Naive B cell (primary cell): ENCODE results near the gene IL17RE. TPM values are rescaled to one million over a fixed set of nuclear protein-coding genes. Genes with fewer than 3 reads are reported as not detected.
"Not testable (repeated sequence)": the region's sequence is repeated elsewhere in the genome, so short reads cannot be mapped to it uniquely, and the experiment has no call there.

ENCODE experiments used
- ATAC-seq, 2 donors: fragments of 150-1000 bp; cut with Tn5 transposase; 2 replicates each; pipeline ENCODE4 v1.10.0; 2021; ENCODE audit warnings: low read depth in 2 of 2, mild to moderate bottlenecking in 2 of 2, moderate library complexity in 2 of 2
- DNase-seq: peaks from one replicate; pipeline ENCODE4 v3.0.0; 2022
- H3K27ac Mint-ChIP-seq, 6 donors: one replicate each; pipeline ENCODE4 v1.8.0; 2020 to 2022; ENCODE audit warnings: mild to moderate bottlenecking in 6 of 6, mixed read lengths in 6 of 6, moderate library complexity in 5 of 6, inconsistent platforms in 2 of 6
- H3K27me3 Mint-ChIP-seq, 3 donors: one replicate each; pipeline ENCODE4 v1.8.0; 2021 to 2022; ENCODE audit warnings: mixed read lengths in 3 of 3, mild to moderate bottlenecking in 1 of 3
- H3K36me3 Mint-ChIP-seq, 2 donors: one replicate each; pipeline ENCODE4 v1.8.0; 2020 to 2022; ENCODE audit warnings: mixed read lengths in 2 of 2, inconsistent platforms in 1 of 2, mild to moderate bottlenecking in 1 of 2
- H3K4me1 Mint-ChIP-seq, 3 donors: one replicate each; pipeline ENCODE4 v1.8.0; 2020 to 2022; ENCODE audit warnings: mixed read lengths in 3 of 3, inconsistent platforms in 1 of 3, mild to moderate bottlenecking in 1 of 3, moderate library complexity in 1 of 3
- H3K4me3 Mint-ChIP-seq, 8 donors: one replicate each; pipeline ENCODE4 v1.8.0; 2020 to 2022; ENCODE audit warnings: mild to moderate bottlenecking in 8 of 8, mixed read lengths in 8 of 8, moderate library complexity in 8 of 8, inconsistent platforms in 2 of 8
- H3K9me3 Mint-ChIP-seq, 7 donors: one replicate each; pipeline ENCODE4 v1.8.0; 2020 to 2022; ENCODE audit warnings: mixed read lengths in 7 of 7, mild to moderate bottlenecking in 5 of 7, inconsistent platforms in 2 of 7, moderate library complexity in 1 of 7
- polyA plus RNA-seq, 6 donors: library from polyadenylated mRNA; unstranded; fragments of 300-500 nt; fragmentation: Illumina TruSeq; gene quantifications; one replicate each; pipeline ENCODE4 v1.2.3, GENCODE V29; 2021; ENCODE audit warnings: low read depth in 6 of 6

Gene IL17RE
- polyA plus RNA-seq, 6 donors from 2014 or later = not detected

GRCh38 chr3:9934993-9935392 is 32.3 kb downstream of the IL17RE start:
- H3K4me3 Mint-ChIP-seq = peak overlapping the region; percentile 94 to 100 (median 99)
- H3K27ac Mint-ChIP-seq = peak overlapping the region in 5 of 6 donors; percentile 62 to 100 (median 67)
- ATAC-seq = no peak
- peaks cover 30 to 57% (median 41%) of the 10 kb centered on the region in 3 donors for H3K4me1 Mint-ChIP-seq
- DNase-seq = no peak
- peaks cover 4 to 9% of the 10 kb centered on the region in 2 donors for H3K36me3 Mint-ChIP-seq
- no peaks in the 10 kb centered on the region for H3K9me3 Mint-ChIP-seq
- no peaks in the 10 kb centered on the region for H3K27me3 Mint-ChIP-seq

GRCh38 chr3:9935966-9936510 is 33.4 kb downstream of the IL17RE start:
- ATAC-seq (no peak), DNase-seq (no peak)
- no peaks in the 10 kb centered on the region for H3K27me3 Mint-ChIP-seq
- peak overlapping the region in 1 of 8 donors; percentile 96 for H3K4me3 Mint-ChIP-seq
- peaks cover 4 to 9% of the 10 kb centered on the region in 2 donors for H3K36me3 Mint-ChIP-seq
- H3K4me1 Mint-ChIP-seq = peaks cover 30 to 50% (median 37%) of the 10 kb centered on the region in 3 donors
- no peaks in the 10 kb centered on the region for H3K9me3 Mint-ChIP-seq
- H3K27ac Mint-ChIP-seq = no peak overlapping the region

- no peaks in the 10 kb centered on the region for H3K9me3 Mint-ChIP-seq
- H3K36me3 Mint-ChIP-seq = peaks cover 4 to 9% of the 10 kb centered on the region in 2 donors
- DNase-seq (no peak), ATAC-seq (no peak)
- H3K4me1 Mint-ChIP-seq = peaks cover 25 to 40% (median 27%) of the 10 kb centered on the region in 3 donors
- H3K27me3 Mint-ChIP-seq = no peaks in the 10 kb centered on the region
- H3K27ac Mint-ChIP-seq = peak overlapping the region in 1 of 6 donors; percentile 28
- H3K4me3 Mint-ChIP-seq = no peak overlapping the region
Measured at GRCh38 chr3:9937486-9938238, 35.0 kb downstream of the IL17RE start.

GRCh38 chr3:9938966-9939365 is 36.3 kb downstream of the IL17RE start:
- no peaks in the 10 kb centered on the region for H3K27me3 Mint-ChIP-seq
- H3K36me3 Mint-ChIP-seq = peaks cover 4 to 9% of the 10 kb centered on the region in 2 donors
- no peak for DNase-seq
- ATAC-seq = no peak
- H3K27ac Mint-ChIP-seq = no peak overlapping the region
- H3K4me3 Mint-ChIP-seq = no peak overlapping the region
- no peaks in the 10 kb centered on the region for H3K9me3 Mint-ChIP-seq
- peaks cover 18 to 30% (median 22%) of the 10 kb centered on the region in 3 donors for H3K4me1 Mint-ChIP-seq

GRCh38 chr3:9939906-9940305 is 37.3 kb downstream of the IL17RE start:
- DNase-seq, H3K27ac Mint-ChIP-seq, H3K36me3 Mint-ChIP-seq, ATAC-seq, H3K27me3 Mint-ChIP-seq, H3K9me3 Mint-ChIP-seq, H3K4me3 Mint-ChIP-seq: not testable (repeated sequence)
- H3K4me1 Mint-ChIP-seq = peaks cover 10 to 20% (median 12%) of the 10 kb centered on the region in 3 donors

GRCh38 chr3:9940746-9941145 is 38.1 kb downstream of the IL17RE start:
- H3K27me3 Mint-ChIP-seq = no peaks in the 10 kb centered on the region
- H3K4me3 Mint-ChIP-seq = no peak overlapping the region
- DNase-seq (no peak), ATAC-seq (no peak)
- H3K36me3 Mint-ChIP-seq = peaks cover 0 to 4% of the 10 kb centered on the region in 2 donors
- H3K4me1 Mint-ChIP-seq = peaks cover 1 to 12% (median 8%) of the 10 kb centered on the region in 3 donors
- peak overlapping the region in 1 of 6 donors; percentile 65 for H3K27ac Mint-ChIP-seq
- no peaks in the 10 kb centered on the region for H3K9me3 Mint-ChIP-seq

GRCh38 chr3:9942164-9942563 is 39.5 kb downstream of the IL17RE start:
- H3K36me3 Mint-ChIP-seq = no peaks in the 10 kb centered on the region
- no peak overlapping the region for H3K4me3 Mint-ChIP-seq

GRCh38 chr3:9942934-9943690 is 40.5 kb downstream of the IL17RE start:
- Mint-ChIP-seq H3K9me3 (no peaks in the 10 kb centered on the region), H3K36me3 (no peaks in the 10 kb centered on the region), H3K27me3 (no peaks in the 10 kb centered on the region), H3K27ac (no peak overlapping the region), H3K4me1 (peaks cover 0 to 6% (median 5%) of the 10 kb centered on the region in 3 donors), H3K4me3 (no peak overlapping the region)
- ATAC-seq (no peak), DNase-seq (no peak)

More at GRCh38 chr3:9942164-9942563, 39.5 kb downstream of the IL17RE start:
- Mint-ChIP-seq H3K27me3 (no peaks in the 10 kb centered on the region), H3K4me1 (peaks cover 0 to 9% (median 8%) of the 10 kb centered on the region in 3 donors), H3K9me3 (no peaks in the 10 kb centered on the region), H3K27ac (no peak overlapping the region)
- DNase-seq = no peak
- no peak for ATAC-seq

GRCh38 chr3:9944271-9944670 is 41.6 kb downstream of the IL17RE start:
- ATAC-seq = no peak
- Mint-ChIP-seq H3K4me3 (no peak overlapping the region), H3K27ac (no peak overlapping the region), H3K36me3 (no peaks in the 10 kb centered on the region), H3K27me3 (no peaks in the 10 kb centered on the region), H3K4me1 (peaks cover 0 to 6% (median 5%) of the 10 kb centered on the region in 3 donors), H3K9me3 (no peaks in the 10 kb centered on the region)
- DNase-seq = no peak

- Mint-ChIP-seq H3K36me3 (no peaks in the 10 kb centered on the region), H3K4me1 (peaks cover 0 to 6% (median 5%) of the 10 kb centered on the region in 3 donors), H3K27ac (peak overlapping the region in 2 of 6 donors; percentile 9 to 66), H3K27me3 (no peaks in the 10 kb centered on the region), H3K4me3 (peak overlapping the region in 4 of 8 donors; percentile 22 to 59 (median 48)), H3K9me3 (no peaks in the 10 kb centered on the region)
- DNase-seq (no peak), ATAC-seq (no peak)
Measured at GRCh38 chr3:9945358-9945757, 42.7 kb downstream of the IL17RE start.

GRCh38 chr3:9946112-9947024 is 43.7 kb downstream of the IL17RE start:
- H3K9me3 Mint-ChIP-seq = no peaks in the 10 kb centered on the region
- peaks cover 0 to 6% (median 0%) of the 10 kb centered on the region in 3 donors for H3K27me3 Mint-ChIP-seq
- peak; percentile 68 for DNase-seq
- peak overlapping the region in 6 of 8 donors; percentile 49 to 85 (median 79) for H3K4me3 Mint-ChIP-seq
- H3K36me3 Mint-ChIP-seq = no peaks in the 10 kb centered on the region
- H3K27ac Mint-ChIP-seq = peak overlapping the region in 2 of 6 donors; percentile 24 to 86
- H3K4me1 Mint-ChIP-seq = peaks cover 3 to 15% (median 12%) of the 10 kb centered on the region in 3 donors
- ATAC-seq = peak; percentile 86 to 92

- ATAC-seq (no peak), DNase-seq (no peak)
- Mint-ChIP-seq H3K4me3 (peak overlapping the region in 1 of 8 donors; percentile 15), H3K27ac (no peak overlapping the region), H3K27me3 (peaks cover 0 to 9% (median 0%) of the 10 kb centered on the region in 3 donors), H3K36me3 (no peaks in the 10 kb centered on the region), H3K9me3 (no peaks in the 10 kb centered on the region), H3K4me1 (peaks cover 7 to 20% (median 15%) of the 10 kb centered on the region in 3 donors)
Measured at GRCh38 chr3:9947025-9947995, 44.7 kb downstream of the IL17RE start.
